Uterus (tissue), 2 donors: ENCODE results near the gene NDUFS7.

Source experiments
- POLR2A ChIP-seq, 2 donors: fragments of 450-650 bp; IDR thresholded peaks; one replicate each; pipeline ENCODE4 v1.6.1; 2016; ENCODE audit warnings: antibody characterized with exemption in 2 of 2, mild to moderate bottlenecking in 1 of 2, moderate library complexity in 1 of 2
- TF ChIP-seq, protein P1 (sequence below), 4 experiments: fragments of 200-600 bp in 2 of 4; fragments of 450-650 bp in 2 of 4; sonication (generic) in 2 of 4; IDR thresholded peaks; one replicate each; pipeline ENCODE4 v1.5.1; 2016 to 2019; ENCODE audit warnings: antibody characterized with exemption in 4 of 4, mild to moderate bottlenecking in 2 of 4, moderate library complexity in 1 of 4

- TF ChIP-seq, protein P1, sequence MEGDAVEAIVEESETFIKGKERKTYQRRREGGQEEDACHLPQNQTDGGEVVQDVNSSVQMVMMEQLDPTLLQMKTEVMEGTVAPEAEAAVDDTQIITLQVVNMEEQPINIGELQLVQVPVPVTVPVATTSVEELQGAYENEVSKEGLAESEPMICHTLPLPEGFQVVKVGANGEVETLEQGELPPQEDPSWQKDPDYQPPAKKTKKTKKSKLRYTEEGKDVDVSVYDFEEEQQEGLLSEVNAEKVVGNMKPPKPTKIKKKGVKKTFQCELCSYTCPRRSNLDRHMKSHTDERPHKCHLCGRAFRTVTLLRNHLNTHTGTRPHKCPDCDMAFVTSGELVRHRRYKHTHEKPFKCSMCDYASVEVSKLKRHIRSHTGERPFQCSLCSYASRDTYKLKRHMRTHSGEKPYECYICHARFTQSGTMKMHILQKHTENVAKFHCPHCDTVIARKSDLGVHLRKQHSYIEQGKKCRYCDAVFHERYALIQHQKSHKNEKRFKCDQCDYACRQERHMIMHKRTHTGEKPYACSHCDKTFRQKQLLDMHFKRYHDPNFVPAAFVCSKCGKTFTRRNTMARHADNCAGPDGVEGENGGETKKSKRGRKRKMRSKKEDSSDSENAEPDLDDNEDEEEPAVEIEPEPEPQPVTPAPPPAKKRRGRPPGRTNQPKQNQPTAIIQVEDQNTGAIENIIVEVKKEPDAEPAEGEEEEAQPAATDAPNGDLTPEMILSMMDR (IDR thresholded peaks at IDR 0.05): no peak
- TF ChIP-seq POLR2A (IDR thresholded peaks at IDR 0.05): no peak
These were observed 24.8 kb downstream of the NDUFS7 start for GRCh38 chr19:1408300-1409203.
